ENCODE results near the gene RCCD1. TPM values are rescaled to one million over a fixed set of nuclear protein-coding genes. Genes with fewer than 3 reads are reported as not detected.

RCCD1 gene
- total and polyA plus RNA-seq, 2 of the 8 experiments (the other 6 are each of a cell fraction or from before 2014, with no cell fraction given): 9.9 to 18.8 TPM

DNA sequence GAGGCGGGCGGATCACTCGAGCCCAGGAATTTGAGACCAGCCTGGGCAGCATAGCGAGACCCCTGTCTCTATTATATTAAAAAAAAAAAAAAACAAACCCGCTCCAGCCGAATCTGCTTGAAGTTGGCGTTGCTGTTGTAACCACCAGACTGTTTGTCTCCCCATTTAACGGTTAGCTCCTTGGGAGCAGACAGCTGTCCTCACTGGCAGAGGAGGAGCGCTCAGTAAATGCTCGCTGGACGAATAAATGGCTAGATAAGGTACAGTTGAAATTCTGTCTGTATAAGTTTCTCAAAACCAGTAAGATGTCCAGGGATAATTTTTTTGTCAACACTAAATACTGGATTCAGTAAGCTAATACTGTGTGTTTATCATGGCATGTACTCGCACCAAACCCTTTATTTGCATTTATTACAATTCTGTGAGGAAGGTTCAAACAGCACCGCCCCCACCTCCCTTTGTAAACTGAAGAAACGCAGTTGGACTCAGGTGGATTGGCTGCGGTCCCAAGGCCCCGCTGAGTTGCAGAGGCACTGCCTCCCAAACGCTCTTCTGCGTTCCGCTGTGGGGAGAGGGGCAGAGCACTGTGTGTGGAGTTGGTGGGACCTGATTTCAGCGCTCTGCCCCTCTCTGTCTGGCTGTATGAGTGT, 1.1 kb downstream of the RCCD1 start:
- no peak overlapping the region for H3K9ac ChIP-seq (replicated peaks in 1 of 4; ENCODE audit: extremely low read depth in 1 of 4, low read depth in 3 of 4, low read length in 3 of 4)
- H2BK12ac ChIP-seq (ENCODE audit: low read depth, low read length): no peak overlapping the region
- no peak overlapping the region for H2BK20ac ChIP-seq (ENCODE audit: low read length)
- peak overlapping the region; percentile 90; the same call in 1 of the 2 replicates for H2BK5ac ChIP-seq (ENCODE audit: low read depth, low read length)
- peaks cover 1 to 7% of the 10 kb centered on the region in 2 experiments for H4K20me1 ChIP-seq (replicated peaks in 1 of 2; ENCODE audit: control insufficient read depth in 1 of 2, insufficient read depth in 2 of 2, low read length in 2 of 2)
- H2AK5ac ChIP-seq (ENCODE audit: low read depth, low read length): no peak overlapping the region
- H3K27me3 ChIP-seq (replicated peaks in 1 of 4; ENCODE audit: control insufficient read depth in 3 of 4, extremely low read depth in 1 of 4, insufficient read depth in 3 of 4, low read length in 3 of 4): no peaks in the 10 kb centered on the region
- H3K79me2 ChIP-seq (ENCODE audit: control insufficient read depth in 1 of 2, insufficient read depth in 2 of 2, low read length in 2 of 2): no peaks in the 10 kb centered on the region
- FAIRE-seq: no peak
- TF ChIP-seq, protein P1, sequence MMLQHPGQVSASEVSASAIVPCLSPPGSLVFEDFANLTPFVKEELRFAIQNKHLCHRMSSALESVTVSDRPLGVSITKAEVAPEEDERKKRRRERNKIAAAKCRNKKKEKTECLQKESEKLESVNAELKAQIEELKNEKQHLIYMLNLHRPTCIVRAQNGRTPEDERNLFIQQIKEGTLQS (IDR thresholded peaks at IDR 0.05; ENCODE audit: insufficient read depth, low read depth, low read length): no peak
- no peak for TF ChIP-seq YY1 (IDR thresholded peaks at IDR 0.05; ENCODE audit: low read depth, low read length)
- no peak overlapping the region for H4K91ac ChIP-seq (replicated peaks; ENCODE audit: insufficient read length, low read length)
- peaks cover 14% of the 10 kb centered on the region; the same call in 1 of the 2 replicates for H3K23me2 ChIP-seq (ENCODE audit: low read depth, low read length)
- no peak for DNase-seq (ENCODE audit: low read depth in 1 of 2, low spot score in 2 of 2)
- H3K27ac ChIP-seq (ENCODE audit: low read depth, low read length): no peak overlapping the region
- no peak overlapping the region for H3K56ac ChIP-seq (replicated peaks; ENCODE audit: insufficient read length, low read depth, low read length)
- no peak overlapping the region for H2AFZ ChIP-seq (ENCODE audit: low read length)
- H3K23ac ChIP-seq (ENCODE audit: insufficient read length): no peak overlapping the region
- H3K14ac ChIP-seq (ENCODE audit: insufficient read length): no peak overlapping the region
- POLR2A ChIA-PET (ENCODE audit: partially characterized antibody): interaction anchor here (0.7 to 2.8 kb wide), 10 partner anchors 10 to 77 kb away, joined by 3 to 20 read pairs (median 6); partner anchors contain the start of gene HDDC3
- no peak overlapping the region for H3K4ac ChIP-seq (replicated peaks; ENCODE audit: insufficient read length, low read depth, low read length)
- H2BK15ac ChIP-seq (ENCODE audit: low read length): no peak overlapping the region
- CTCF ChIA-PET (ENCODE audit: partially characterized antibody): interaction anchor here (0.7 to 19.2 kb wide), 23 partner anchors 10 to 425 kb away, joined by 3 to 306 read pairs (median 6); partner anchors contain the start of genes HDDC3, MAN2A2 and UNC45A
- H3K9me3 ChIP-seq (ENCODE audit: insufficient read depth in 2 of 2, low read depth in 1 of 2, low read length in 1 of 2): no peaks in the 10 kb centered on the region
- no peak overlapping the region for H4K5ac ChIP-seq (ENCODE audit: insufficient read length, low read depth, low read length)
- peaks cover 3% of the 10 kb centered on the region; the same call in 1 of the 2 replicates for H3K79me1 ChIP-seq (ENCODE audit: low read depth, low read length)
- H2BK120ac ChIP-seq (replicated peaks; ENCODE audit: low read depth, low read length): no peak overlapping the region
- peaks cover 0 to 15% (median 8%) of the 10 kb centered on the region in 4 experiments; a peak in 6 of 7 replicates for H3K4me1 ChIP-seq (replicated peaks in 1 of 4; ENCODE audit: control insufficient read depth in 3 of 4, insufficient read depth in 4 of 4, low read length in 3 of 4)
- H4K8ac ChIP-seq (ENCODE audit: extremely low read depth, insufficient read depth, low read length): no peak overlapping the region; the same call in 1 of the 2 replicates
- no peak overlapping the region for H3K18ac ChIP-seq (ENCODE audit: extremely low read depth, low read length)
- peaks cover 0 to 22% (median 17%) of the 10 kb centered on the region in 4 experiments; a peak in 6 of 8 replicates for H3K36me3 ChIP-seq (ENCODE audit: control insufficient read depth in 2 of 4, insufficient read depth in 4 of 4, low read length in 3 of 4)
- H3K4me2 ChIP-seq (ENCODE audit: insufficient read depth in 1 of 2, low read depth in 2 of 2, low read length in 2 of 2): peak overlapping the region; percentile 82 to 98
- WGBS, 2 experiments (ENCODE audit: extremely low coverage in 1 of 2, insufficient coverage in 1 of 2, insufficient read length in 1 of 2, insufficient replicate concordance in 2 of 2, low coverage in 1 of 2, low lambda C conversion rate in 2 of 2, missing lambda C conversion rate in 1 of 2): 70% methylated on average over 20 of the region's 20 CpGs; no CpG with 5 or more reads in 1 of the 2 experiments
- peak overlapping the region; percentile 46 to 72 (median 58); a peak in 6 of 8 replicates for H3K4me3 ChIP-seq (ENCODE audit: extremely low read depth in 1 of 4, insufficient read depth in 2 of 4, low read depth in 3 of 4, low read length in 4 of 4)

All from H1 (cell line).